Gastrocnemius medialis (tissue), 4 donors: ENCODE data around the gene CCDC51. TPM values are rescaled to one million over a fixed set of nuclear protein-coding genes. Genes with fewer than 3 reads are reported as not detected.

Experiments used
- ATAC-seq, 2 donors: fragments of 150-250 bp; one replicate each; pipeline ENCODE4 v1.9.1; 2016
- DNase-seq, 2 donors: peaks; one replicate each; pipeline ENCODE4 v3.0.0-alpha.2; 2019
- H3K27ac ChIP-seq, 4 donors: fragments of 200-600 bp; sonication (generic); 1 replicate in 1 of 4; 2 replicates in 3 of 4; pipeline ENCODE4 v1.5.1; 2016 to 2018; ENCODE audit warnings: mild to moderate bottlenecking in 2 of 4, moderate library complexity in 1 of 4
- H3K27me3 ChIP-seq, 3 donors: fragments of 200-600 bp; sonication (generic) in 2 of 3; 1 replicate in 1 of 3; 2 replicates in 2 of 3; pipeline versions ENCODE4 v1.5.1 to v1.6.0; 2016 to 2019; ENCODE audit warnings: mild to moderate bottlenecking in 1 of 3, moderate library complexity in 1 of 3
- H3K36me3 ChIP-seq, 2 donors: fragments of 200-600 bp; sonication (generic) in 1 of 2; one replicate each; pipeline ENCODE4 v1.5.1; 2017 to 2018
- H3K4me1 ChIP-seq, 2 donors: fragments of 200-600 bp; sonication (generic) in 1 of 2; one replicate each; pipeline ENCODE4 v1.5.1; 2016 to 2017; ENCODE audit warnings: mild to moderate bottlenecking in 2 of 2
- H3K4me3 ChIP-seq, 4 donors: fragments of 200-600 bp; sonication (generic) in 3 of 4; 1 replicate in 1 of 4; 2 replicates in 3 of 4; pipeline ENCODE4 v1.5.1; 2016 to 2019; ENCODE audit warnings: mild to moderate bottlenecking in 2 of 4
- H3K9me3 ChIP-seq, 3 donors: fragments of 200-600 bp; sonication (generic) in 2 of 3; 1 replicate in 1 of 3; 2 replicates in 2 of 3; pipeline ENCODE4 v1.5.1; 2016 to 2019
- POLR2A ChIP-seq, 2 donors: fragments of 450-650 bp; IDR thresholded peaks; one replicate each; pipeline ENCODE4 v1.6.1; 2017; ENCODE audit warnings: antibody characterized with exemption in 2 of 2, mild to moderate bottlenecking in 2 of 2, moderate library complexity in 2 of 2
- in situ Hi-C, 4 donors: fragments of 200-750 bp; cut with MboI; loops; one replicate each; pipeline versions ENCODE4 v1.15.0 to v1.8.0; 2017; ENCODE audit warnings: low sequenced_read_pairs in 4 of 4
- intact Hi-C: fragments of 100-400 bp; cut with DNase I; formaldehyde crosslinking; loops from one replicate; pipeline ENCODE4 v1.15.1; 2023; ENCODE audit warnings: low total_unique reads
- total RNA-seq, 4 donors: library from RNA; depleted of rRNA; stranded (reverse); fragments of >200 nt; gene quantifications; one replicate each; pipeline versions ENCODE4 v1.1.0 to v1.2.3, GENCODE V29; 2016
- TF ChIP-seq, protein P1 (sequence below), 5 experiments: fragments of 450-650 bp in 3 of 5; fragments of 200-600 bp in 2 of 5; sonication (generic) in 2 of 5; IDR thresholded peaks in 4 of 5; conservative IDR thresholded peaks in 1 of 5; 1 replicate in 4 of 5; 2 replicates in 1 of 5; pipeline ENCODE4 v1.5.1; 2016 to 2019; ENCODE audit warnings: antibody characterized with exemption in 5 of 5, mild to moderate bottlenecking in 3 of 5, moderate library complexity in 3 of 5

The CCDC51 gene
- total RNA-seq, 4 donors from 2014 or later = 4.9 to 12.2 (median 9.9) TPM

DNA sequence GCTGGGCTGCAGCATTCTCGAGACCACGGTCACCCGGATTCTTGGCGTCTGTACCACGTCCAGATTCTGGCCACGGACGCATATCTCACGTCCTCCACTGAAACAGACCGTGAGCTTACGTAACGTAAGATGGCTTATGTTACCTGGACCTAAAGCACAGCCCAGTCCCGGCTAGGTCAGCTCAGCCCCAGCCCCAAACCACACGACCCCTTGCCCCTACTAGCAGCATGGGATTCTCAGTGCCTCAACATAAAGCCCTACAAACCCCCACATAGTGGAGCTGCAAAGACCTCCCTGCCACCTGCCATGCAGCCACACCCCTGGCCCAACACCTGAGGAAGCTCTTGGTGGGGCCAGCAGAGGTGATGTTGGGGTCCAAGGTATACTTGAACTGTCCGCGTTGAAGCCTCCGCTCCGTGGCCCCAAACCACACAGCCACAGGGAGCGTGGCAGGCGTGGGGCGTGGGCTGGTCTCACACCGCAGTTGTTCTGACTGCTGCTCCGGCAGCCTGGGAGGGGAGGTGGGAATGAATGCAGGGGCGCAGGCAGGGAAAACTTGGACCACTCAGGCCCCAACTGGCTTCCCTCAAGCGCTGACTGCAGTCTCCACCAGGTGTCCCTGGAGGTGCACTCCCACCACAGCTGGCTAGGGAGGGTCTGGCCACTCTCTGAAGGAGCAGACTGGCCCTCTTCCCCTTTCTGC lies 24.5 kb downstream of the CCDC51 start:
- Histone ChIP-seq H3K4me3 (no peak overlapping the region), H3K4me1 (no peaks in the 10 kb centered on the region), H3K9me3 (no peaks in the 10 kb centered on the region), H3K27me3 (no peaks in the 10 kb centered on the region), H3K27ac (no peak overlapping the region), H3K36me3 (no peaks in the 10 kb centered on the region)
- no peak for TF ChIP-seq POLR2A (IDR thresholded peaks at IDR 0.05)
- TF ChIP-seq, protein P1, sequence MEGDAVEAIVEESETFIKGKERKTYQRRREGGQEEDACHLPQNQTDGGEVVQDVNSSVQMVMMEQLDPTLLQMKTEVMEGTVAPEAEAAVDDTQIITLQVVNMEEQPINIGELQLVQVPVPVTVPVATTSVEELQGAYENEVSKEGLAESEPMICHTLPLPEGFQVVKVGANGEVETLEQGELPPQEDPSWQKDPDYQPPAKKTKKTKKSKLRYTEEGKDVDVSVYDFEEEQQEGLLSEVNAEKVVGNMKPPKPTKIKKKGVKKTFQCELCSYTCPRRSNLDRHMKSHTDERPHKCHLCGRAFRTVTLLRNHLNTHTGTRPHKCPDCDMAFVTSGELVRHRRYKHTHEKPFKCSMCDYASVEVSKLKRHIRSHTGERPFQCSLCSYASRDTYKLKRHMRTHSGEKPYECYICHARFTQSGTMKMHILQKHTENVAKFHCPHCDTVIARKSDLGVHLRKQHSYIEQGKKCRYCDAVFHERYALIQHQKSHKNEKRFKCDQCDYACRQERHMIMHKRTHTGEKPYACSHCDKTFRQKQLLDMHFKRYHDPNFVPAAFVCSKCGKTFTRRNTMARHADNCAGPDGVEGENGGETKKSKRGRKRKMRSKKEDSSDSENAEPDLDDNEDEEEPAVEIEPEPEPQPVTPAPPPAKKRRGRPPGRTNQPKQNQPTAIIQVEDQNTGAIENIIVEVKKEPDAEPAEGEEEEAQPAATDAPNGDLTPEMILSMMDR (IDR thresholded peaks at IDR 0.05 in 4 of 5, conservative IDR thresholded peaks at IDR 0.05 in 1 of 5) = no peak
- intact Hi-C loops = no loop called here
- in situ Hi-C loops = no loop called here
- no peak for ATAC-seq
- no peak for DNase-seq

DNA sequence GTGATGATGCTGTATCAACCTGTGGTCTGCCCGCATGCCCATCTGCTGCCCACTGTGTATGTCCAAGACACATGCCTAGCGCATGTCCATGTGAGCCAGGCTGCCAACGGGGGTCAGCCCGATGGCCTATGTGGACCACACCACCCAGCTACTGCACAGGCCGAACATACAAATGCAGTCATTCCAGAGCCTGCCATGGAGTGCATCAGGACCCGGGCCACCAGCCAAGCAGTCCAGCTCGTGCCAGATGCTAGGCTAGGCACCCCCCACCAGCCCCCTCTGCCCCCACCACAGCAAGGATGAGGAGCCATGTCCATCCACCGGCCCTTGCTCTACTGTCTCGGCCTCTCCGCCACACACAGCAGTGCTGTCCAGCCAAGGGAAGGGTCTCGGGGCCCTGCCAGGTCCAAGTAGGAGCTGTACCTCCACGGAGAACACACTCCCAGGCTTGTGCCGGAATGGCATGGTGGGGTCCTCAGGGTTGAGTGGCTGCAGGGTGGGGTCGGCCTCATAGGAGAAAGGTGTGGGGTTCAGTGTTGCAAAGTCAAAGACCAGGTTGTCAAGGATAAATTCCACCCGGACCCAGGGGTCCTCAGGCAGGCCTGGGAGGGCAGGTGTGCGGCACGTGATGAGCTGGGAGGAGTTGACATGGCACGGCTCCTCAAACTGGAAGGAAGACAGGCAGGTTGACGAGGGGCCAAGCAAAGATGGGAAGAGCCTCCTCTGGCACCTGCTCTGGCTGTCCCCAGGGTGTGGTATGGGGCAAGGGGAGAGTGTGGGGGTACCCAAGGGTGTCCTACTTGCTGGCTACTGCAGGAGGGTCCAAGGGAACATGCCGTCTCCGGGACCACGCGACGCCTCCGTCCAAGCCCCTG lies 25.3 kb downstream of the CCDC51 start:
- no peak for DNase-seq
- no peak overlapping the region for H3K27ac ChIP-seq
- no peak for TF ChIP-seq POLR2A (IDR thresholded peaks at IDR 0.05)
- TF ChIP-seq, protein P1 (IDR thresholded peaks at IDR 0.05 in 4 of 5, conservative IDR thresholded peaks at IDR 0.05 in 1 of 5) = no peak
- H3K4me3 ChIP-seq = no peak overlapping the region
- no peaks in the 10 kb centered on the region for H3K4me1 ChIP-seq
- intact Hi-C loops = no loop called here
- no peak for ATAC-seq
- in situ Hi-C loops = no loop called here
- no peaks in the 10 kb centered on the region for H3K36me3 ChIP-seq
- H3K9me3 ChIP-seq = no peaks in the 10 kb centered on the region
- H3K27me3 ChIP-seq = no peaks in the 10 kb centered on the region

DNA sequence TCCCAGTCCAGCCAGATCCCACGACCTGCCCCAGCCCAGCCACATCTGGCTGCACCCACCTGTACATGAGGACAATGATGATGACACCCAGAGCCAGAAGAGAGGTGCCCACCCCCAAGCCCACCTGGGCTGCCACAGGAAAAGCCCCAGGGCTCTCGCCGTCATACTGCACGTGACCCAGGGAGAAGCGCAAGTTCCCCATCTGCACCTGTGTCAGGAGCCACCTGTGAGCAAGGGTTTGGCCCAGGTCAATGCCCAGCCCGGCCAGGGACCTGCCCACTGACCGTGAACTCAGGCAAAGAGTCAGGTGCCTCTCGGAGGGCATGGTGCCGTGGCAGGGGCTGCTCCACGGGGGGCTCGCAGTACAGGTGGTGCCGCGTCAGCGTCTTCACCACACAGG lies 26.3 kb downstream of the CCDC51 start:
- no peaks in the 10 kb centered on the region for H3K4me1 ChIP-seq
- in situ Hi-C loops (no loop called here), intact Hi-C loops (no loop called here)
- DNase-seq (no peak), ATAC-seq (no peak)
- H3K9me3 ChIP-seq = no peaks in the 10 kb centered on the region
- no peaks in the 10 kb centered on the region for H3K27me3 ChIP-seq
- no peaks in the 10 kb centered on the region for H3K36me3 ChIP-seq
- TF ChIP-seq, protein P1 (IDR thresholded peaks at IDR 0.05 in 4 of 5, conservative IDR thresholded peaks at IDR 0.05 in 1 of 5) = no peak
- no peak for TF ChIP-seq POLR2A (IDR thresholded peaks at IDR 0.05)
- H3K4me3 ChIP-seq = no peak overlapping the region
- no peak overlapping the region for H3K27ac ChIP-seq

DNA sequence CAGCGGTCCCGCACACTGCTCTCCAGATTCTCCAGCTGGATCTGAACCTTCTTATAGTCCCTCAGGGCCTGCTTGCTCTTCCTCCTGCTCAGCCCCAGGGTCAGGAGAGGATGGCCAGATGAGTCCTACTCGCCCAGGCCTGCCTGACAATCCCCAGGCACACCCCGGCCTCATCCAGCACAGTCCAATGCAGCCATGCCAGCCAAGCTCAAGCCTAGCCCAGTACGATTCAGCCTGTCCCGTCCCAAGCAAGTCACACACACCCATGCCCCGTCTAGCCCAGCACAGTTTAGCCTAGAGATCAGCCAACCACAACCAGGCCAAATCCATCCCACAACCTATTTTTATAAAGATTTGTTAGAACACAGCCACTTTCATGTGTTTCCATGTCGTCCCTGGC lies 26.8 kb downstream of the CCDC51 start:
- H3K27me3 ChIP-seq = no peaks in the 10 kb centered on the region
- intact Hi-C loops (no loop called here), in situ Hi-C loops (no loop called here)
- H3K4me3 ChIP-seq = no peak overlapping the region
- no peaks in the 10 kb centered on the region for H3K36me3 ChIP-seq
- H3K4me1 ChIP-seq = no peaks in the 10 kb centered on the region
- DNase-seq (no peak), ATAC-seq (no peak)
- no peaks in the 10 kb centered on the region for H3K9me3 ChIP-seq
- TF ChIP-seq POLR2A (IDR thresholded peaks at IDR 0.05) = no peak
- TF ChIP-seq, protein P1 (IDR thresholded peaks at IDR 0.05 in 4 of 5, conservative IDR thresholded peaks at IDR 0.05 in 1 of 5) = no peak
- no peak overlapping the region for H3K27ac ChIP-seq
